Epithelial cell of proximal tubule (primary cell): ENCODE data around the gene SUPT20H. TPM values are rescaled to one million over a fixed set of nuclear protein-coding genes. Genes with fewer than 3 reads are reported as not detected.
A peak's percentile ranks its signal among the peaks of the same experiment; 100 is the strongest.

Experiments used
- DNase-seq: peaks from one replicate; pipeline ENCODE4 v3.0.0-alpha.2; 2011; ENCODE audit warnings: low read depth
- H3K4me3 ChIP-seq: 2 replicates; pipeline ENCODE4 v1.5.1; 2011; ENCODE audit warnings: low read depth, mild to moderate bottlenecking, low read length
- CTCF ChIP-seq: conservative IDR thresholded peaks from 2 replicates; pipeline ENCODE4 v1.5.1; 2012; ENCODE audit warnings: low read depth, mild to moderate bottlenecking, low read length
- total RNA-seq: library from RNA; depleted of rRNA; stranded (reverse); fragments of >200 nt; gene quantifications from 2 replicates; pipeline ENCODE4 v1.2.3, GENCODE V29; 2015

SUPT20H gene
- total RNA-seq, 1 donor from 2014 or later = 41.4 TPM

- peak overlapping the region; percentile 92 for H3K4me3 ChIP-seq
- no peak for TF ChIP-seq CTCF
- DNase-seq = no peak
Observed at GRCh38 chr13:36997716-36998427, 61.6 kb downstream of the SUPT20H start.

GRCh38 chr13:36992362-36992761, 67.1 kb downstream of the SUPT20H start:
- no peak for TF ChIP-seq CTCF
- H3K4me3 ChIP-seq = no peak overlapping the region
- DNase-seq = no peak

- no peak for DNase-seq
- no peak for TF ChIP-seq CTCF
- no peak overlapping the region for H3K4me3 ChIP-seq
Observed at GRCh38 chr13:36986462-36987240, 72.8 kb downstream of the SUPT20H start.

- DNase-seq = no peak
- H3K4me3 ChIP-seq = no peak overlapping the region
- peak; percentile 54 for TF ChIP-seq CTCF
Observed at GRCh38 chr13:36981156-36981743, 78.2 kb downstream of the SUPT20H start.

- no peak for DNase-seq
- TF ChIP-seq CTCF = no peak
- H3K4me3 ChIP-seq = no peak overlapping the region
Observed at GRCh38 chr13:36979361-36980050, 80.0 kb downstream of the SUPT20H start.

- no peak for TF ChIP-seq CTCF
- no peak overlapping the region for H3K4me3 ChIP-seq
- DNase-seq = no peak
Observed at GRCh38 chr13:36975172-36975571, 84.3 kb downstream of the SUPT20H start.
